HG03520 (cell line): Measurements from ENCODE around the gene FABP1.

Experiments used
- ATAC-seq: cut with Tn5 transposase; IDR thresholded peaks from one replicate; pipeline ENCODE4 v1.9.1; 2021; ENCODE audit warnings: mild to moderate bottlenecking, moderate library complexity; ENCODE audit not compliant: unreplicated experiment

Gene FABP1

DNA sequence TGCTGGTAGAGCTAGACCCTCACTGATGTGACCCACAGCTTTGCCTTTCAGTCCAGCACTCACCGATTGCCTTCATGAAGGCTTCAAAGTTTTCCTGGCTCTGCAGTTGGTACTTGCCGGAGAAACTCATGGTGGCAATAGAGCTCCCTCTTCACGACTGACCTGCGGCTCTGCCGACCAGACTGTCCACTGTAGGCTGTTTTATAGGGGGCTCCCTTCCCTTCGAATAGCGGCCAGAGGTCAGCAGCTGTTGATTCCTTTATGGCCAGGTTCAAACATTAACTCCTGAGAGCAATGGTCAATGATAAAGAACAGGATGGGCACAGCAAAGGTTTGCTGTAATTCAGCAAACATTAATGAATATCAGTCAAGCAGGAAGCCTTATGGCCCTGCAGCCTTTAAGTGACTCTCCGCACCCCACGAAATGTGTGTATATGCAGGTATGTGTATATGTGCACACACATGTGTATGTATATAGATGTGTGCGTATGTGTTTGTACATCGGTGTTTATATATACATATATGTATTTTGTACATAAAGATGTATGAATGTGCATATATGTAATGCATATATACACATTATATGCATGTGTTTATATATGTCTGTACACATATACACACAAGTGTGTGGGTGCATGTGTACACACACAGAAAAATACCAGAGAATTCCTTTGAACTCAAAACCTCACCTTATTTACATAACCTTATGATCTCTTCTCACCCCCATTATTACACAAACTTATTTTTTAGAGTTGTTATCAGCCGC lies at the start of gene FABP1:
FABP1 (minus strand) TSS at position 175 of the 766 bp plus-strand sequence; CDS start at position 130, 45 bp downstream.
- no peak for ATAC-seq

DNA sequence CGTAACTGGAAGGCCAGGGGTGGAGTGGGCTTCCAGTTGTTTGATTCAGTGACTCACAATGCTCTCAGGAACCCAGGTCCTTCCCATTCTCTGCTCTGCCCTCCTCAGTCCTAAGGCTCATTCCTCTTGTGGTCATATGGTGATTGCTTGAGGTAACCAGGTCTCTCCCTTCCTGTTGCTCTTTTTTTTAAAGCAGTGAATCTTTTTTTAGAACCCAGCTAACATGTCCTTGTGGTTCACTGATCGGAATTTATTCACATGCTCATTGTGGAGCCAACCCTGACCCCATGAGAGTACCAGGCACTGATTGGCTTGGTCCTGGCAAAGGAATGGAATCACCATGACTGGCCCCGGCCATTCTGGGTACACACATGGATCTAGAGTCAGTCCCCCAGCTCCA lies 49.7 kb upstream of the FABP1 start:
- no peak for ATAC-seq

DNA sequence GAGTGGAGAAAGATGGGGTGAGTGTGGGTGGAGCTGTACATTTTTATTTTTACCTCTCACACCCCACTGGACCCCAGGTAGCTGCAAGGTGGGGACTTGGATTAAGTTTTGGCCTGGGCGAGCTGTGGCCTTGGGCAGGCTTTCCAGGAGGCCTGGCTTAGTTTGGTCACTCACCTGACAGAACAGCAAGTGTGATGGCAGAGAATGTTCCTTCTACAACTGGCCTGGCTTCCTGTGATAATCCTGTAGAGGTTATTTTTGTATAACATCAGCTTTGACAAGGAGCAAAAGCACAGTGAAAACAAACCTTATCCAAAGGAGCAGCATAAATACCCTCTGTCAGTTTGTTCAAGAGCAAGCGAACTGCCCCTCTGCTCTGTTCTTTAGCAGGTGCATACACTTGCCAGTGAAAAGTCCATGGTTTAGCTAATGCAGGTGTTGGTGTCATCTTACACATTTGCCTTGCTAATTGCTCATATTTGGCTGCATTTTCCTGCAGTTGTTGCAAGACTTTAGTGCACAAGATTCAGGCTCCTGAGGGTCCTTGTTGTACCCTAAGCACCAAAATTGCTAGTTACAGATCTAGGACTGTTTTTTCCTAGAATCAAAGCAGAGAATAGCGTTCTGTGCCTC lies 48.6 kb upstream of the FABP1 start:
- ATAC-seq, result no peak

DNA sequence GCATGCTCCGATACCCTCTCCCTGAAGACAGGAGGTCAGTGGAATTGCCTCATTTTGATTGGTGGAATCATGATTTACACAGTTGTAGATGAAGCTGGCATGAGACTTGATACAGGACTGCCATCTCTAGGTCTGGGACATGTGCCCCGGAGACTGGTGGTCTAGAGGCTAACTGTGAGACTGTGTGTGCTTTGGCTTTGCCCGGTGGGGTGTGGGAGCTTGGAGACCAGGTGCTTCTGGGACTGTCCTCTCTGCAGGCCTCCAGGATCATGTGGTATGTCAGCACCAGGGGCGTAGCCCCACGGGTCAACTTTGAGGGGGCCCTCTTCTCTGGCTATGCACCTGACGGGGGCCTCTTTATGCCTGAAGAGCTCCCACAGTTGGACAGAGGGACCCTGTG lies 45.0 kb upstream of the FABP1 start:
- no peak for ATAC-seq

DNA sequence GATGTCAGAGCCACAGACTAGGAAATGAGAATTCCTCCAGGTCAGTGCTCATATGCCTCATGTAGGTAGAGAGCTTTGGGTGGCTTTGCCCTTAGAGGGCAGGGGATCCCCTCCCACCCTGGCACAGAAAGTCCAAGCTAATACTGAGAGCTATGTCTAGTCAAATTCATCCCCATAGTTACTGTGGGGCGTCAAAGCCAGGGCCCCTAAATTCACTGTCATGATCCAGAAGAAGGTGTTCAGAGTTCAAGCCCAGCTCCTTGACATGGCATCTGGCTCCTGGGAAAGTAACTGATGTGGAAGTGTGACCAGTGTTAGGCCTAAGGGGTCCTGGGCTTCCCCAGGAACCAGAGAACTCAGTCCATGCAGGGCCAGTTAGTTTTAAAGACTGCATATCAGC lies 44.1 kb upstream of the FABP1 start:
- no peak for ATAC-seq

GRCh38 chr2:88170472-88170892 lies 42.6 kb upstream of the FABP1 start:
- ATAC-seq, result no peak

DNA sequence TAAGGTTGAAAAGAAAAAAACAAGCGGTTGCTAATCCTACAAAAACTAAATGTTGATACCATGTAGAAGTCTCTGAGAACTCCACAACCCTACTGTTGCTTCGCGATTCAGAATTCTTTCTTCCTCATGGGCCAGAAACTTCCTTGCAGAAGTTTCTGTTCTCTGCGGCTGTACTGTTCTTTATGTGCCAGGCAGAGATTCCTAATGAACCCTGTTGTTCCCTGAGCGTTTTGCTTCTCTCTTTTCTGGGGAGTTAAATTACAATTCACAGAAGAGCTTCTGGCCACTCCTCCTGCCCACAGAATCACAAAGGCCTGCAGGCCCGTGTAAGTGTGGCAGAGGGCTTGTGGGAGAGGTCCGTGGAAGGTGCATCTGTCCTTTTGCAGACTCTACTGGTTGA lies 40.5 kb upstream of the FABP1 start:
- ATAC-seq, result no peak

DNA sequence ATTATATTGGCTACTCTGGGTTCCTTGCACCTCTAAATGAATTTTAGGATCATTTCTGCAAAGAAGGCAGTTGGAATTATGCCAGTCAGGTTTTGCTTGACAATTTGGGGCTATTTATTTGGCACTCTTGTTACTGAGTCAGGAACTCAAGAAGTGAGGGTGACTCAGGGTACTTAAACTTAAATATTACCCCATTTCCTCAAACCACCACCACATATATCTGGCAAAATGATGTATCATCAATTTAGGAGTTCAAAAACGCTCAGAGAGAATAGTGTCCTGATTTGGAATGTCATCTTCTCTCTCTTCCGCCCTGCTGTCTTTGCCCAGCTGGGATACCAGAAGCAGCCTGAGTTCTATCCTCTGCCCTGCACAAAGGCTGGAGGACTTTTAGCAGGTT lies 39.9 kb upstream of the FABP1 start:
- no peak for ATAC-seq

DNA sequence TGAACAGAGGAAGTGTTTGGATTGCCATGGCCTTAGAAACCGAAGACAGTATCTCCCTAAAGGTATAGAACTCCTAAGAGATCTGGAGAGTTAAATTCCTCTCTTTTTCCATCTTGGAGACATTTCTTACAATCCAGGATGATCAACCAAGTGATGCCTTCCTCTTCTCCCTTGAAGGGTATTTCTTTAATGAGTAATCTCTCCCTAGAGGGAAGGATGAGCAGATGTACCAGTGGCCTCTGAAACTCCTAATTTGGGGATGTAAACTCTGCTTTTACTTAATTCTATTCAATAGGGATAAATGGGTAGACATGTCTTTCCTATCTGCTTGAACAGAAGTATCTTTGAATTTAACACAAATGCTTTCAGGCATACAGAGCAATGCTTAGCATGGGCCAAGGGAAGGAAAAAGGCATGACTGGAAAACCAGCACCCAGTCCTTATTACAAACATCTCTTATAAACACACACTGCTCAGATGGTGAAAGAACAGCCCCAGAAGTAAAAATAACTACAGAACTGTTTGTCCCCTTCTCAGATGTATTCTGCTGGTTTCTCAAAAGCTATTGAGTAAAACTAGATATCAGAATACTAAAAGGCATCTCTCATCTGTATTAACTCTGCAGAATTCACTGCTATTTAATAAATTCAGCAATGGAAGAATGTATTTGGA lies 37.6 kb upstream of the FABP1 start:
- ATAC-seq, result no peak

- no peak for ATAC-seq
Observed at GRCh38 chr2:88161446-88162244, 33.8 kb upstream of the FABP1 start.

- no peak for ATAC-seq
Observed at GRCh38 chr2:88160517-88160916, 32.7 kb upstream of the FABP1 start.

DNA sequence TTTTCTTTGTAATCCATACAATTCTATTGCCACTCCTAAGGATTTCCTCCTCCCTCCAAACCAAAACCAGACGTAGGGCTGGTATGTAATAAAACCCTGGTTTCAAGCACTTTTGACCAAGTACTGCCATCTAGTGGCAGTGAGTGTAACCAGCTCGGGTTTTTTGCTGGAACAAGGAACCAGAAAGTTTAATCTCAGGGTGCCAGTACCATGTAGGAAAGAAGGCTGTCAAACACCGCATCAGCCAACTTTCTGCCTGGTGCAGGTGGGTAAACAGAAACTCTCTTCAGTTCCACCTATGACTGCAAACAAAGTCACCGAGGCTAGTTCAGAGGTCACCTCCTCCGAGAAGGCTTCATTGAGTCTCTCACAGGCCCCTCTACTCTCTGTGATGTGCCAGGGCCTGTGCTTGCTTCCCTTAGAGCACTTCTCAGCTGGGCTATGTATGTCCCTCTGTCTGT lies 32.1 kb upstream of the FABP1 start:
- no peak for ATAC-seq

- ATAC-seq, result no peak
Observed at GRCh38 chr2:88159481-88159880, 31.6 kb upstream of the FABP1 start.

DNA sequence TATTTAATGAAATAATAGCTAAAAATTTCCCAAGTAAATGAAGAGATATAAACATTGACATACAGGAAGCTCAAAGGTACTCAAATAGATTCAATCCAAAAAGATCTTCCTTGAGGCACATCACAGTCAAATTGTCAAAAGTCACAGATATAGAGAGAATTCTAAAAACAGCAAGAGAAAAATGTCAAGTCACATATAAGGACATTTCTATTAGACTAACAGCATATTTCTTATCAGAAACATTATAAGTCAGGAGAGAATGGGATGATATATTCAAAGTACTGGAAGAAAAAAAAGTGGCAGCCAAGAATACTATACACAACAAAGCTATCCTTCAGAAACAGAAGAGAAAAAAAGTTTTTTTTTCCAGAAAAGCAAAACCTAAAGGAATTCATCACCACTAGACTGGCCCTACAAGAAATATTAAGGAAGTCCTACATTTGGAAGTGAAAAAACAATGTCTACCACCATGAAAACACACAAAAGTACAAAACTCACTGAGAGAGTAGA lies 21.1 kb upstream of the FABP1 start:
- no peak for ATAC-seq

- no peak for ATAC-seq
Observed at GRCh38 chr2:88147145-88147544, 19.3 kb upstream of the FABP1 start.

- no peak for ATAC-seq
Observed at GRCh38 chr2:88146590-88146989, 18.7 kb upstream of the FABP1 start.

- no peak for ATAC-seq
Observed at GRCh38 chr2:88144914-88145497, 17.1 kb upstream of the FABP1 start.

DNA sequence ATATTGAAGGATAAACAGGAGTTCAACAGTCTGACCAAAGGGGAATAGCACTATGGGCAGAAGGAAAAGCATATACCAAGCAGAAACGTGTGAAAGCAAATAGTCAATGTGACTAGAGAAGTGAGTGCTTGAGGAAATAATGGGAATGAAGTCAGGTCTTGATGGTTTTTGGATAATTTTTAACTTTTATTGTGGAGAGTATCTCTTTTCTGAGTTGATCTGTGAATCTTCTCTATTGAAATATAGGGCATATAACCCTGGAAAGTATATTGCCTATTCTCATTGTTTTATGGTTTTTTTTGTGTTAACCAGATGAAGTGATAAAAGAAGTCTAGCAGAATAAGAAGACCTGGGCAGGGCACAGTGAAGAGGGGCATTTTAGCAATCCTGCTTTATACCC lies 16.4 kb upstream of the FABP1 start:
- no peak for ATAC-seq

- ATAC-seq, result no peak
Observed at GRCh38 chr2:88141952-88142351, 14.1 kb upstream of the FABP1 start.

DNA sequence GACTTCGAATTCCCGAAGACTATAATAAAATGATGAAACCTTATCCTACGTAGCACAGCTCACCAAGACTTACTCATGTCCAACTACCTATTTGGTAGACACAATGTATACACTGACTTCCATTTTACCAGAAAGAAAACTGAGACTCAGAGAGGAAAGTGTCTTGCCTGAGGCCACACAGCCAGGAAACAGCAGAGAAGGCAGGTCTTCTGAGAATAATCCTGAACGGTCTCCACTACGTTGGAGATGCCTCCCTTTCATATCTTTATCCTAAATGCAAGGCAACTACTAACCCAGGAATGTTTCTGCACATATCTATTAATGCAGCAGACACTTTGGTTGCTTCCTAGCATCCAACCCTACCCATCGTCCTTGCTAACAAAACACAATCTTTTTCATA lies 11.9 kb upstream of the FABP1 start:
- ATAC-seq, result no peak
